Measurements from ENCODE around the gene SUN3. TPM values are rescaled to one million over a fixed set of nuclear protein-coding genes. Genes with fewer than 3 reads are reported as not detected.

The SUN3 gene
- total and polyA plus RNA-seq, 2 of the 8 experiments (the other 6 are each of a cell fraction or from before 2014, with no cell fraction given): not detected

GRCh38 chr7:48053736-48054135 lies 24.8 kb upstream of the SUN3 start (continued):
- no peak for TF ChIP-seq ZNF274 (IDR thresholded peaks at IDR 0.05; ENCODE audit: borderline replicate concordance, extremely low read depth, low read length)

Measured in H1 (cell line).